Measurements from ENCODE around the gene PLBD1. TPM values are rescaled to one million over a fixed set of nuclear protein-coding genes. Genes with fewer than 3 reads are reported as not detected.

PLBD1 gene
- total RNA-seq, 1 donor from 2014 or later, result 26.1 TPM

DNA sequence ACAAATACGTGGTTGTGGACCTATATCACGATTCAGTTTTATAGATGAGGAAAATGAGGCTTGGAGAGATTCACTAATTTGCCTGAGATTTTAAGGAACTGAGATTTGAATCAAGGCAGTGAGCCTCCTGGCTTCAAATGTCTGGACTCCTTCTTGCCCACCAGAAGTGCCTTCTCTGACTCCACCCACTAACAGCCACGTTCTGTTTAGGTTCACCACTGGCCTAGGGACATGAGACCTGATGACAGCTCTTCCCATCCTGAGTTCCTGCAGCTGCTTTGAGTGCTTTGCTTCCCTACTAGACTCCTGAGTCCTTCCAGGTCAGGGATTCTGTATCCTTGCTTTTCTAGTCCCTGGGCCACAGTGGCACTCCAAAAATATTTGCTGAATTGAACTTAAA is 57.1 kb downstream of the PLBD1 start:
- DNase-seq (ENCODE audit: low spot score, unreplicated experiment), result no peak
- TF ChIP-seq, protein P1, sequence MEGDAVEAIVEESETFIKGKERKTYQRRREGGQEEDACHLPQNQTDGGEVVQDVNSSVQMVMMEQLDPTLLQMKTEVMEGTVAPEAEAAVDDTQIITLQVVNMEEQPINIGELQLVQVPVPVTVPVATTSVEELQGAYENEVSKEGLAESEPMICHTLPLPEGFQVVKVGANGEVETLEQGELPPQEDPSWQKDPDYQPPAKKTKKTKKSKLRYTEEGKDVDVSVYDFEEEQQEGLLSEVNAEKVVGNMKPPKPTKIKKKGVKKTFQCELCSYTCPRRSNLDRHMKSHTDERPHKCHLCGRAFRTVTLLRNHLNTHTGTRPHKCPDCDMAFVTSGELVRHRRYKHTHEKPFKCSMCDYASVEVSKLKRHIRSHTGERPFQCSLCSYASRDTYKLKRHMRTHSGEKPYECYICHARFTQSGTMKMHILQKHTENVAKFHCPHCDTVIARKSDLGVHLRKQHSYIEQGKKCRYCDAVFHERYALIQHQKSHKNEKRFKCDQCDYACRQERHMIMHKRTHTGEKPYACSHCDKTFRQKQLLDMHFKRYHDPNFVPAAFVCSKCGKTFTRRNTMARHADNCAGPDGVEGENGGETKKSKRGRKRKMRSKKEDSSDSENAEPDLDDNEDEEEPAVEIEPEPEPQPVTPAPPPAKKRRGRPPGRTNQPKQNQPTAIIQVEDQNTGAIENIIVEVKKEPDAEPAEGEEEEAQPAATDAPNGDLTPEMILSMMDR (IDR thresholded peaks at IDR 0.05; ENCODE audit: unreplicated experiment), result no peak
- peak overlapping the region; percentile 26 for H3K27ac Mint-ChIP-seq
- peaks cover 15% of the 10 kb centered on the region for H3K4me1 Mint-ChIP-seq (ENCODE audit: low read depth)
- H3K4me3 Mint-ChIP-seq (ENCODE audit: low read depth), result no peak overlapping the region
- H3K27me3 Mint-ChIP-seq, result no peaks in the 10 kb centered on the region
- H3K9me3 Mint-ChIP-seq (ENCODE audit: low read depth), result peaks cover 6% of the 10 kb centered on the region
- H3K36me3 Mint-ChIP-seq (ENCODE audit: insufficient read depth), result peaks cover 19% of the 10 kb centered on the region

DNA sequence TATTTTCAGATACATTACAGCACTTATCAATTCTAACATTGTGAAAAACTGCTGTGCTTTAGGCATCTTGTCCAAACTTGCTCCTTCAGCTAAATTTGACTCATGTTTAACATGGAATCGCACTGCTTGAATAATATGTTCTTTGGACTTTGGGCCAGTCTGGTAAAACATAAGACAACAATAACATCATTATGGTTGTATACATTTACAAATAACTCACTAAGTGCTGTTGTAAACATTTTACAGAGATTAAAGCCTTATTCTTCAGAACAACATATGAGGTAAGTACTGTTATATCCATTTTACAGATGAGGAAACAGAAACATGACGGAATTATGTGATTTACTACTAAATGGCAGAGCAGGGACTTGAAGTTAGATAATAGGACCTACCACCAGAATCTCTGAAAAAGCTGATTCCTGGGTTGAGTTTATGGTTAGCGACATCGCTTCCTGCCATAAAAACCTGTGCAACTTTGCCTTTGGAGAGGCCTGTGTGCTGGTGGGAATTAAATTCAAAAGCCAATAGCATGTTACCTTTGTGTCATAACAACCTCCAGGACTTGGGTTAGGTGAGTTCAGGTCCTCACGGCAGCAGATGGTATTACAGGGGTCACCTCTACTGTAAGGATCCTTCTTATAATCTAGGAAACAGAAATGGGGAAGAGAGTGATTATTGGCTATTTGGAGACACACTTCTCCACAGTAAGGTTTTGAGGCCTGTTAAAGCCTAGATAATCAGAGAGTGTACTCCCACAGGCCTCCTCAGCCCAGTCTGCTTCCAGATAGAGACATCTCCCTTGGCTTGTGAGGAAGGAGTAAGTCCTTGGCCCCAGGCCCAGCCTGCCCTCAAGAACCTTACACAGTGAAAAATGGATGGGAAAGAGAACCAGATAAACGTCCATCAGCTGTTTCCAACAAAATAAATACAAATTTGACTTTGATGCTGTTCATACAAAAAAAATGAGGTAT is 61.8 kb downstream of the PLBD1 start:
- H3K27ac Mint-ChIP-seq, result peak overlapping the region; percentile 76

DNA sequence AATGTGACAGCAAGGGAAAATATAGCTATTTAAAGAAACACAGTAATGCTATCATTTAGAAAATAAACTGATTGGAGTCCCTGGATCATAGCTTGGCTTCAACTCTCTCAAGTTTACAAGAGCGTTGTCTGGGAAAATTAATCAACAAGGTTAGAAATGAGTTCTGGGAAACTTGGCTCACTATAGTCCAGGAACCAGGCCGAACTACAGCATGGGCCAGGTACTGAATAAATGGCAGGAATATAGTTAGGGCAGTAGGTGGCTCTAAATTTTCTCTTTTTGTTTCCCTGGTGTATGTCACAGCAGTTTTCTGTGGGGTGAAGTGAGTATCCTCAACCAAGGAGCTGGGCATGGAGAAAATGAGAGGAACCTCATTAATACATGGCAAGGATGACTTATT is 72.4 kb downstream of the PLBD1 start:
- Mint-ChIP-seq H3K27me3 (no peaks in the 10 kb centered on the region), H3K9me3 (ENCODE audit: low read depth) (peaks cover 19% of the 10 kb centered on the region), H3K36me3 (ENCODE audit: insufficient read depth) (peaks cover 69% of the 10 kb centered on the region), H3K27ac (no peak overlapping the region), H3K4me1 (ENCODE audit: low read depth) (no peaks in the 10 kb centered on the region), H3K4me3 (ENCODE audit: low read depth) (no peak overlapping the region)
- TF ChIP-seq, protein P1 (IDR thresholded peaks at IDR 0.05; ENCODE audit: unreplicated experiment), result no peak
- no peak for DNase-seq (ENCODE audit: low spot score, unreplicated experiment)

More for the DNA sequence above, 61.8 kb downstream of the PLBD1 start:
- Mint-ChIP-seq H3K9me3 (ENCODE audit: low read depth) (no peaks in the 10 kb centered on the region), H3K27me3 (no peaks in the 10 kb centered on the region), H3K36me3 (ENCODE audit: insufficient read depth) (peaks cover 32% of the 10 kb centered on the region), H3K4me3 (ENCODE audit: low read depth) (no peak overlapping the region), H3K4me1 (ENCODE audit: low read depth) (peaks cover 7% of the 10 kb centered on the region)
- TF ChIP-seq, protein P1 (IDR thresholded peaks at IDR 0.05; ENCODE audit: unreplicated experiment), result no peak
- DNase-seq (ENCODE audit: low spot score, unreplicated experiment), result no peak

DNA sequence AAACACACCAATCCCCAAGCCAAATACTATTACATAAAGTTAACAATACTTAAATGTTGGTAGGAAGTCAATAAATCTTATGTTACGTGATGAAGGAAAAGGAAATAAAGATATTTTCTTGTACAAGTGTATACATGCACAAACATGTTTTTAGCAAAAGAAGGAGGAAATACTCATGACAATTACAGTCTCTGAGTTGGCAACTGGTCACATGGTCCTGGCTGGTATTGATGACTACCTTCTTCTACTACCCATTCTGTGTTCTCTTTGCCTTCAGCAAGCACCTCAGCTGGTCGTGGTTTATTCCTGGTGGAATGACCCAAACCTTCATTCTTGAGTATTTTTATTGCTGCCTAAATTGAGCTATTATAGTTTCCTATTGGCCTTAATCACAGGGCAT is 84.8 kb downstream of the PLBD1 start:
- DNase-seq (ENCODE audit: low spot score, unreplicated experiment), result no peak
- TF ChIP-seq, protein P1 (IDR thresholded peaks at IDR 0.05; ENCODE audit: unreplicated experiment), result no peak
- H3K36me3 Mint-ChIP-seq (ENCODE audit: insufficient read depth), result peaks cover 78% of the 10 kb centered on the region
- peaks cover 3% of the 10 kb centered on the region for H3K9me3 Mint-ChIP-seq (ENCODE audit: low read depth)
- no peaks in the 10 kb centered on the region for H3K27me3 Mint-ChIP-seq
- peak overlapping the region; percentile 8 for H3K27ac Mint-ChIP-seq
- H3K4me1 Mint-ChIP-seq (ENCODE audit: low read depth), result no peaks in the 10 kb centered on the region
- H3K4me3 Mint-ChIP-seq (ENCODE audit: low read depth), result no peak overlapping the region

DNA sequence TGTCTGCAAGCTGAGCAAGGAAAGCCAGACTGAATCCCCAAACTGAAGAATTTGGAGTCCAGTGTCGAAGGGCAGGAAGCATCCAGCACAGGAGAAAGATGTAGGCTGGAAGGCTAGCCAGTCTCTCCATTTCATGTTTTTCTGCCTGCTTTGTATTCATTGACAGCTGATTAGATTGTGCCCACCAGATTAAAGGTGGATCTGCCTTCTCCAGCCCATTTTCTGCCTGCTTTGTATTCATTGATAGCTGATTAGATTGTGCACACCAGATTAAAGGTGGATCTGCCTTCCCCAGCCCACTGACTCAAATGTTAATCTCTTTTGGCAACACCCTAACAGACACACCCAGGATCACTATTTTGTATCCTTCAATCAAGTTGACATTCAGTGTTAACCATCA is 85.3 kb downstream of the PLBD1 start:
- H3K27me3 Mint-ChIP-seq, result no peaks in the 10 kb centered on the region
- H3K4me3 Mint-ChIP-seq (ENCODE audit: low read depth), result no peak overlapping the region
- peaks cover 78% of the 10 kb centered on the region for H3K36me3 Mint-ChIP-seq (ENCODE audit: insufficient read depth)
- TF ChIP-seq, protein P1 (IDR thresholded peaks at IDR 0.05; ENCODE audit: unreplicated experiment), result no peak
- DNase-seq (ENCODE audit: low spot score, unreplicated experiment), result no peak
- H3K9me3 Mint-ChIP-seq (ENCODE audit: low read depth), result peaks cover 3% of the 10 kb centered on the region
- H3K4me1 Mint-ChIP-seq (ENCODE audit: low read depth), result no peaks in the 10 kb centered on the region
- H3K27ac Mint-ChIP-seq, result peak overlapping the region; percentile 8
